GM19035 (cell line): ENCODE results near the gene ADRA2C.
"Not testable (repeated sequence)": the region's sequence is repeated elsewhere in the genome, so short reads cannot be mapped to it uniquely, and the experiment has no call there.

Experiments used
- ATAC-seq: cut with Tn5 transposase; IDR thresholded peaks from one replicate; pipeline ENCODE4 v1.9.1; 2021; ENCODE audit not compliant: unreplicated experiment

ADRA2C gene

DNA sequence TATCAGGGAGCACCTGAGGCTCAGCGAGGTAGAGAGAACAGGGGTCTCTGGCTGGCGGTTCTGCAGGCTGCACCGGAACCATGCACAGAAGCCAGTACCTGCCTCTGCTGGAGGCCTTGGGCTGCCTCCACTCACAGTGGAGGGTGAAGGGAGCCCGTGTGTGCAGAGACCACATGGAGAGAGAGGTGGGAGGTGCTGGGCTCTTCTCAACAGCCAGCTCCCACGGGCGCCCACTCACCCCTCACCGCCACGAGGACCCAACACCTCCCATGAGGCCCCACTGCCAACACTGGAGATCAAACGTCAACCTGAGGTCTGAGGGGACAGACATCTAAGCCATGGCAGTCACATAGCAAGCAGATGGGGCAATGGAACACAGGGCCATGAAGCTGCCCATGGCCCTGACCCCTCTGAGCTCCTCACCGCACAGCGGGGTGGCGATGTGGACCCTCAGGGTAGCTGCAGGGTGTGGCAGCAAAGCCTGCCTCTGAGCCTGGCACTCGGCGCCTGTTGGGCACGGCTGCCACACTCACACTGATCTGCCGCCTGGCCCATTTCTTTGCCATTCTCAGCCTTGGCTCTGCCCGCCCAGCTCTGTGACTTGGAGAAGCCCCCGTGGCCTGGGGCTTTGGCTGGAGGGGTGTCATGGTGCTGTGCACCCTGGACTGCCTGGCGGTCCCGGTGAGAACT is 44.8 kb downstream of the ADRA2C start:
- no peak for ATAC-seq

DNA sequence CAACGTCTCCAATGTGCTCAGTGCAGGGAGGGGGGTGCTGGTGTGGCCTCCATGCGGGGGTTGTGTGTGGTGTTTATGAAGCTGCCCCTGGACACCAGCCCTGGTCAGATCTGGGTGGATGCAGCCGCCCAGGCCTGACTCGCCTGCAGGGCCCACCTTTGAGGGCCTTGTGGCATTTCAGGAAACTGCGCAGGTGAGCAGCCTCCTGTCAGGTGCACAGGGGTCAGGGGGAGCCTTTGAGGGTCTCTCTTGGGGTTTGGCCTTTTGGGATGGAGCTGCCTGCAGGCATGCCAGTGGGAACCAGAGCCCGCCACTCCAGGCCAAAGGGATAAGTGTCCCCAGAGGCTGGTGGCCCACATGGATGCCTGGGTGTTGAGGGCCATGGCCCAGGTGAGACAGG is 45.4 kb downstream of the ADRA2C start:
- ATAC-seq, result no peak

DNA sequence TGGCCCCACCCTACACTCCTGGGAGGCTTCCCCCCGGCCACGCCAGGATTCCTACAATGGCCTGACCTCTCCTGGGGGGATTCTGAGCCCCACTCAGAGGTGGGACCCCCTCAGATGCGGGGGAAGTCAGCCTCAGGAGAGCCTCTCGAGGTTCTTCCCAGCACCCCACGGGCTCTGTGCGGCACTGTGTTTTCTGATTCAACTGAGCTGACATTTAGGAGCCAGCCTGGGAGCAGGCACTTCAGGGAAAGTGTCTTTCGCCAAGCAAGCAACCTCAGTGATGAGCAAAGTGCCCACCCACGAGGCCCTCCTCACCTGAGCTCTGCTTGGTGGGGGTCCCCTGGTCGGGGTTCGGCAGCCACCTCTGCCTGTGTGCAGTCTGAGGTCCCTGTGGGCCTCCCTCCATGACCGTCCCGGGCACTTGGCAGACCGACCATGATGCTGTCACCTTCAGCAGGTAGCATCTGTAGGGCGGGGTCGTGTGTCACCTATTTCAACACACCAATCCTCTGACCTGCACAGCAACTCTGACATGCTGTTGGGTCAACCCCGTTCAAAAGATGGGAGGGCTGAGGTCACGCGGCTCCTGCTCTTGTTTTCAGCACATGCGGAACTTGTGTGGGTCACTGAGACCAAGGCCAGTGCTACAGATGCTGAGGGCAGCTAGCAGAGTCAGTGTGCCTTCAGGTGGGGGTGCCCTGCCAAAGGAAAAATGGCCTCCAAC is 46.2 kb downstream of the ADRA2C start:
- no peak for ATAC-seq

DNA sequence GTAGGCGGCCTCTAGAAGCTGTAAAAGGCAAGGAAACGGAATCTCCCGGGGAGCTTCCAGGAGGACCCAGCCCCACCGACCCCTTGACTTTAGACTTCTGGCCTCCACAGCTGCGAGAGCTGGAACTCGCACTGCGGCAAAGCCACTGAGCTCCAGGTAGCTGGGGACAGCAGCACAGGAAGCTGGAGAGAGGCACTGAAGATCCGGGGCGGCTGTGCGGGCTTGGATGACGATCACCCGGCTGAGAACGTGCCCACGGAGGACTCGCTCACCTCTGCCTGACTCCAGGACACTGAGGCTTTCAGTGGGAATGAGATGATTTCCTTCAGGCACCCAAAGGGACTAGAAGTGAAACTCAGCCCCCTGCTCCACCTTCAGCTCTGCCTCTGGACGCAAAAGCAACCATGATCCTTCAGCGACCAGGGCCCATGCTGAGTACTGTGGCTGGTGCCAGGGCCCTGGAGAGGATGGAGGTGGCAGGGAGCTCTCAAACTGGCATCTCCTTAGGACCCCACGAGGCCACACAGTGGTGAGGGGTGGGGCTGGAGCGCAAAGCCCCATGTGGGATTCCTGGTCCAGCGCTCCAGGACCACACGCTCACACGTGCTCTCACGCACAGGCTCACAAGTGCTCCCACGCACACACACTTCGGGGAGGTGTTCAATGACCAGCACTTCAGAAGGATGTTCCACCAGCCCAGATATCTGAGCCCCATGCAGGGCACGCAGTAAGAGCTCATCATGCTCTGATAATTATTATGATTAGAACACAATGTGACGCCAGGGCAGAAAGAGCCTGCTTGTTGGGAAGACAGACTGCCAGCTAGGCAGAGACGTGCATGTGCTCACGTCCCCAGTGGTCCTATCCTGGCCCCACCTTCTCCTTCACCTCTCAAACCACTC is 47.2 kb downstream of the ADRA2C start:
- no peak for ATAC-seq

DNA sequence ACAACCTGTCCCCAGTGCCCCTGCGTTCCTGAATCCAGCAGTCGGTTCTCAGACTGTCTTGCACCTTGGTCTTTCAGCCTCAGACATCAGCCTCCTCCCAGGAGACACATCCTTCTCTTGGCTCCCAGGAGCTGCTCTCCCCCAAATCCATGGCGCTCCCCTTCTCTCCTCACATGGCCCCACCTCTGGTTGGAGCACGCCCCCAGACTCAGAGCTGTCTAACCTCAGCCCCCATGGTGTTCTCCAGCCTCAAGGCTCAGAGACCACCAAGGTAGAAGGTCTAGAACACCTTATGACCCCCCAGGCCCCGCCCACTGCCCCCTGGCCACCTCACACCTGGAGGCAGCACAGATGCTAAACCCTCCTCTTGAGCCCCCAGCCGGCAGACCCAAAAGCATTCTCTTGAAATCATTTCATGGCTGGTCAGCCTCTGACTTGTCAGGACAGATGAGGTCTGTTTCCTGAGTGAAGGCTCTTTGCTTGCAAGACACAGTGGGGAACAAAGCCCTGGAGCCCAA is 47.9 kb downstream of the ADRA2C start:
- ATAC-seq, result no peak

DNA sequence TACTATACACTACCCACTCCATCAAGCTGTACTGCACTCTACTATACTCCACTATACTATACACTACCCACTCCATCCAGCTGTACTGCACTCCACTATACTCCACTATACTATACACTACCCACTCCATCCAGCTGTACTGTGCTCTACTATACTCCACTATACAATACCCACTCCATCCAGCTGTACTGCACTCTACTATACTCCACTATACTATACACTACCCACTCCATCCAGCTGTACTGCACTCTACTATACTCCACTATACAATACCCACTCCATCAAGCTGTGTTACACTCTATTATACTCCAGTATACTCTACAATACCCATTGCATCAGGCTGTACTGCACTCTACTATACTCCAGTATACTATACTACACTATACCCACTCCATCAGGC is 48.7 kb downstream of the ADRA2C start:
- ATAC-seq, result not testable (repeated sequence)

DNA sequence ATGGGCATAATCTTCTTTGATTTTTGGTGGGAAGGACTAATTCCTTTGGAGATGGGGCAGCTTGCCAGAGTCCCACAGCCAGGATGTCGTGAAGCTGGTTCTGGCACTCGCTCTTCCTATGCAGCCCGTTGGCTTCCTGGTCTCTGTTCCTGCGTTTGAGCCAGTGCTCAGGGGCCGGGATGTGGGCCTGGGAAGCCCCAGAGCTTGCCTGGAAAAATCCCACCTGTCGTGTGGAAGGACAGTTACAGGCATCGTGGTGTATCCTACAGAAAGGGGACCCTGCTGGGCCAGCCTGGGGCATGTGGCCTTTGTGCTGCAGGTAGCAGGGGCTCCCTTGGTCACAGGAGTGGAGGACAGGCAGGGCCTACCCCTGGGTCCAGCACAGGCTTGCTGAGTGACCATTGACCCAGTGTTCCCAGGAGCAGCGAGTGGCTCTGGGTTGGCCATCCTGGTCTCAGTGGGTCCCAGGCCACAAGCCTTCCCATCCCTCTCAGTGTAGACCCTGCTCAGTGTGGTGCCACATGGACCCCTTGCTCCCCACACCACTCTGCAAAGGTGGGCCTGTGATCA is 50.2 kb downstream of the ADRA2C start:
- no peak for ATAC-seq

DNA sequence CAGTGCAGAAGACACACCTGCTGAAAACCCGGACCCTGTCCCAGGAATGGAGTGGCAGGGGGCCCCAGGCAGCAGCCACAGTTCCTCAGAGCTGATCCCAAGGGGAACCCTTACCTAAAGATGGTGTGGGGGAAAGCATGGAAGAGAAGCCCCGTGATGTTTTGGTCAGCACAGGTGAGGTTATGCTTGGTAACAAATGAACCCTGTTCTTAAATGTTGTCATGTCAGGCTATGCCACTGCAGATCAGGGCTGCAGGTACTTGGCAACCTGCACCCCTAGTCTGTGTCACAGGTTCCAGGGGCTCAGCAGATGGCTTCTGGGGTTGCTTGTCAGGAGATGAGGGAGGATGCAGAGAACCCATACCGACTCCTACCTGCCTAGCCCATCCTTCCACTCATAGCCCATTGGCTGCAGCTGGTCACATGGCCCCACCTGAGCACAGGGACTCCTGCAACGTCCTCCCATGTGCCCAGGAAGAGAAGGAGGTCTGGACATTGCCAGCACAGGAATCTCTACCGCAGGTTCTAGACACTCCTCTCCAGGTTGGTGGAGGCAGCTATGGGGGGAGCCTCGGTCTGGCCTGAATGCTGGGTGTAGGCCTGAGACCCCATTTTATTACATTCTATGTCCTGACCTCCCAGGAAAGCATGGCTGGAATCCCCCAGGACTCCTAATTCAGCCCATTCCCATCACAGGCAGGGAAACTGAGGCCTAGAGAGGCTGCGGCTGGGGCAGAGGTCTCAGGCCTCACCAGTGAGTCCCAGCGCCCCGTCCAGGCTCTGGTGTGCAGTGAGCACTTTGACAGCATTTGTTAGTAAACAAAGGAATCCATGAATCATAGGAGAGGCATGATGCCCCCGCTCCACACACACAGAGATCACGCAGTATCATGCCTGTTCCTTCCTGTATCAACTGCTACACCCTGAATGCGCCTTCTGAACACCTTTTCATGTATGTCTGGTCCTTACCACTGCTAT is 51.1 kb downstream of the ADRA2C start:
- ATAC-seq, result no peak
